Measurements from ENCODE around the gene DYTN. TPM values are rescaled to one million over a fixed set of nuclear protein-coding genes. Genes with fewer than 3 reads are reported as not detected.

DYTN gene
- total RNA-seq, 1 donor from 2014 or later, result not detected

GRCh38 chr2:206619011-206619410, 99.2 kb downstream of the DYTN start:
- FAIRE-seq (no peak), DNase-seq (ENCODE audit: low spot score in 2 of 2) (no peak)

- FAIRE-seq, result no peak
Observed at GRCh38 chr2:206616151-206616550, 102.0 kb downstream of the DYTN start.

GRCh38 chr2:206615417-206616089, 102.6 kb downstream of the DYTN start:
- no peak for FAIRE-seq
- no peak for DNase-seq (ENCODE audit: low spot score in 2 of 2)

More at GRCh38 chr2:206616151-206616550, 102.0 kb downstream of the DYTN start:
- DNase-seq (ENCODE audit: low spot score in 2 of 2), result no peak

GRCh38 chr2:206614811-206615210, 103.4 kb downstream of the DYTN start:
- DNase-seq (ENCODE audit: low spot score in 2 of 2), result no peak

GRCh38 chr2:206611736-206612135, 106.5 kb downstream of the DYTN start:
- DNase-seq (ENCODE audit: low spot score in 2 of 2), result no peak
- no peak for FAIRE-seq

More at GRCh38 chr2:206614811-206615210, 103.4 kb downstream of the DYTN start:
- no peak for FAIRE-seq

- FAIRE-seq, result no peak
- no peak for DNase-seq (ENCODE audit: low spot score in 2 of 2)
Observed at GRCh38 chr2:206611191-206611590, 107.0 kb downstream of the DYTN start.

GRCh38 chr2:206610451-206610850, 107.7 kb downstream of the DYTN start:
- DNase-seq (ENCODE audit: low spot score in 2 of 2), result no peak
- no peak for FAIRE-seq

- FAIRE-seq (no peak), DNase-seq (ENCODE audit: low spot score in 2 of 2) (no peak)
Observed at GRCh38 chr2:206603243-206603642, 115.0 kb downstream of the DYTN start.

Small RNA genes within 50 kb of the gene (small RNA-seq; reads per million reads assigned to genes)
- gene RF00019, result not detected

Other genes starting within 250 kb of the DYTN start
- gene FAM237A, start 75.9 kb downstream of the DYTN start, total RNA-seq, result not detected
- 4.5 TPM for gene MDH1B, start 46.9 kb upstream of the DYTN start, total RNA-seq
- 47.7 TPM for gene FASTKD2, start 47.2 kb upstream of the DYTN start, total RNA-seq
- not detected for gene CPO, start 221.1 kb upstream of the DYTN start, total RNA-seq

All from frontal cortex (tissue), 4 donors.